GM12872 (cell line): ENCODE data around the gene CAMK2A.

Source experiments
- TF ChIP-seq, protein P1 (sequence below): IDR thresholded peaks from 3 replicates; pipeline ENCODE4 v1.5.1; 2011; ENCODE audit warnings: low read depth, mild to moderate bottlenecking, low read length, moderate library complexity; ENCODE audit not compliant: insufficient read depth

The CAMK2A gene

GRCh38 chr5:150235500-150235854 is 54.1 kb downstream of the CAMK2A start:
- TF ChIP-seq, protein P1, sequence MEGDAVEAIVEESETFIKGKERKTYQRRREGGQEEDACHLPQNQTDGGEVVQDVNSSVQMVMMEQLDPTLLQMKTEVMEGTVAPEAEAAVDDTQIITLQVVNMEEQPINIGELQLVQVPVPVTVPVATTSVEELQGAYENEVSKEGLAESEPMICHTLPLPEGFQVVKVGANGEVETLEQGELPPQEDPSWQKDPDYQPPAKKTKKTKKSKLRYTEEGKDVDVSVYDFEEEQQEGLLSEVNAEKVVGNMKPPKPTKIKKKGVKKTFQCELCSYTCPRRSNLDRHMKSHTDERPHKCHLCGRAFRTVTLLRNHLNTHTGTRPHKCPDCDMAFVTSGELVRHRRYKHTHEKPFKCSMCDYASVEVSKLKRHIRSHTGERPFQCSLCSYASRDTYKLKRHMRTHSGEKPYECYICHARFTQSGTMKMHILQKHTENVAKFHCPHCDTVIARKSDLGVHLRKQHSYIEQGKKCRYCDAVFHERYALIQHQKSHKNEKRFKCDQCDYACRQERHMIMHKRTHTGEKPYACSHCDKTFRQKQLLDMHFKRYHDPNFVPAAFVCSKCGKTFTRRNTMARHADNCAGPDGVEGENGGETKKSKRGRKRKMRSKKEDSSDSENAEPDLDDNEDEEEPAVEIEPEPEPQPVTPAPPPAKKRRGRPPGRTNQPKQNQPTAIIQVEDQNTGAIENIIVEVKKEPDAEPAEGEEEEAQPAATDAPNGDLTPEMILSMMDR = no peak

- TF ChIP-seq, protein P1 = no peak
Observed at GRCh38 chr5:150234576-150235499, 54.7 kb downstream of the CAMK2A start.

DNA sequence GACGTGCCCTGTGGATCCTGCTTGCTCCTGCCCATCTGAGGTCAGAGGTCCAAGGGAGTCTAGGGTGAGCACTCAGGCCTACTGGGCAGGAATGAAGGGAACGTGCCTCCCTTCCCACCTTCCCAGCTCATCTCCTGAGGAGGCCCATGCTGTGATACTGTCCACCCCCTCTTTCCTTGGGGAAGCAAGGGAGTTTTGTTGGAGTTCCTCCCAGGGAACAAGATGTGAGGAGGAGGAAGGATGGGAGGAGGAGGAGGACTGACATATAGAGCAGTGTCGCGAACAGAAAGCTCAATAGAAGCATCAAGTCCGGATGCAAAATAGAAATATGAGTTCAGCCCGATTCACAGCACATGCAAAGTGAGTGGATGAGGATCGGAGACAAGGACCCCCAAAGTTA is 58.7 kb downstream of the CAMK2A start:
- TF ChIP-seq, protein P1 = no peak

DNA sequence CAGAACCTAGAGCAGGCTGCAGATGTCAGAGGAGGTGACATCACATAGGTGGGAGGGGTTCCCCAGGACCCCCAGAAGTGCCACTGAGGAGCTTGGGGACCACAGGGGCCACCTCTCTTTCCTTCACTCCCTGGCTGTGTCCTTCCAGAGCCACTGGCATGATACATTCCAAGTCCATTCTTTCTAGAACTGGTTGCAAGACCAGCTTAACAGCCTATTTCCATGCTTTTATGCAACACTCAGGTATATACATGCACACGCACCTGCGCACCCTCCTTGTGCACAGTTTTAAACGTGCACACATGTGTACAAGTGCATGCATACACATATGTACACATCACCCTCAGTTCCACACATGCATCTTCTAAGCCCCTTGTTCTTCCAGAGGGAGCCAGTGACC is 60.0 kb downstream of the CAMK2A start:
- TF ChIP-seq, protein P1 = no peak

GRCh38 chr5:150227606-150228273 is 61.8 kb downstream of the CAMK2A start:
- TF ChIP-seq, protein P1 = no peak

DNA sequence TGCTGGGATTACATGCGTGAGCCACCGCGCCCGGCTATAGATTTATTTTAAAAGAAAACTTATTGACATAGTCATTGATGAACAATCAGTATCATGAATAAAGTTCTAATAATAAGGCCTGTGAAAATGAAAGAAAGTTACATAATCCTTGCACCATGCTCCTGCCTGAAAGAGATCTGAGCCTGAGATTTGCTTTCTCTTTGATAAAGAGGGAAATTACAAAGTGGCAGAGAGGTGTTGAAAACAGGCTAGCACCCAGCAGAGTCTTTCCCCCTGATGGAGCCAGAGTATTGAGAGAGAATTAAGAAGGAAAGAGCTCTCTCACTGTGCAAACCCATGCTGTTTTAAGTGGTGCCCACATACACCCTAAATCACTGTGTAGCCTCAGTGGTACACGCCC is 62.5 kb downstream of the CAMK2A start:
- TF ChIP-seq, protein P1 = no peak

- TF ChIP-seq, protein P1 = no peak
Observed at GRCh38 chr5:150224483-150225027, 65.0 kb downstream of the CAMK2A start.
